A172 (cell line): Measurements from ENCODE around the gene PBX1. TPM values are rescaled to one million over a fixed set of nuclear protein-coding genes. Genes with fewer than 3 reads are reported as not detected.

Source experiments
- DNase-seq: peaks from one replicate; pipeline ENCODE4 v3.0.0-alpha.2; 2015; ENCODE audit warnings: low spot score
- total RNA-seq: library from RNA; depleted of rRNA; stranded (reverse); fragments of >200 nt; shearing (Covaris generic); gene quantifications from 2 replicates; pipeline ENCODE4 v1.2.3, GENCODE V29; 2014

Gene PBX1
- total RNA-seq, 1 experiment from 2014 or later: 10.0 TPM

DNA sequence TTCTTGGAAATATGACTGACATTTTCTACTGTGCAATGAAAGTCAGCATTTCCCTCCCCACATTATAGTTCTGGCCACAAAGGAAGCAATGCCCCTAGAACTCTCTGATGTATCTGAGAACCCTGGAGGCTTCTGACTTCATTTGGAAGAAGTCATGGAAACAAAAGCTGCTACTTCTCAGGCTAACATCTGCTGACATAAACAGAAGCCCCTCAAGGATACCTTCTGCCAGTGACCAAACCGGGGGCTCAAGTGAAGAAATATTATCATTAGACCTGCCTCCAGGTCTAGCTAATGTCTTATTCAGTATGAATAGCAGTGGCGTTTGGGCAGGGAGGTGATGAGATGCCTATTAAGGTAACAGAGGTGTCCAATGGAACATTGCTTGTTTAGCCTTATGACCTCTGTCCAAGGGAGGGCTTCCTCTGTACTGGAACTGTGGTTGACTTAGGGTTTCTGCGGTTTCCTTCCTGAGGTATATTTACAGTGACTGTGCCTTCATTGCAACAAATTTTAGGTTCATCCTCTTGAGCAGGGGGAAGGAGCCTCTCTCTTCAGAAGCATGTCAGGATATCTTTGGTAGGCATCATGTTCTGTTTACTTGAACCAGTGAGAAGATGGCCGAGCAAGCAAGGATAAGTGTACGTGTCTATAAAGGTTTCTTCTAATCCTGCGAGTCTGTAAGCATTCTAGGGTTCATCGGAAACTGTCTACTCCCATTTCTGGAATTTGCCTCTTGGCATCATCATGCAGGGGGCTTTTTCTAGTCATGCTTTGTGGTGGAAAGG lies 161.7 kb downstream of the PBX1 start:
- DNase-seq: no peak

DNA sequence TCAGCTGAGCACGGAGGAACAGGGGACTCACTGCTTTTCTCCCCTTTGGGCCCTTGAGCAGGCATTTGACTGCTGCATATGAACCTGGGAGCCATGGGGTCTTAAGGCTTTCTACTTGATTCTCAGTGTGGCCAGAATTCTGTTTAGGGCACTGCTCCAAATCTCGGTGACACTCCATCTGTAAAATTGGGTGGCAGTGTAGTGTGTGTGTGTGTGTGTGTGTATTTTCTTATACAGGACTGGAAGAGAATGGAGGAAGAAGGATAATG lies 162.2 kb downstream of the PBX1 start:
- no peak for DNase-seq

GRCh38 chr1:164723296-164723798 lies 164.4 kb downstream of the PBX1 start:
- DNase-seq: no peak

GRCh38 chr1:164725401-164725800 lies 166.4 kb downstream of the PBX1 start:
- DNase-seq: no peak

GRCh38 chr1:164726235-164726634 lies 167.3 kb downstream of the PBX1 start:
- DNase-seq: no peak

- DNase-seq: no peak
These were observed 169.7 kb downstream of the PBX1 start for GRCh38 chr1:164728719-164729118.

DNA sequence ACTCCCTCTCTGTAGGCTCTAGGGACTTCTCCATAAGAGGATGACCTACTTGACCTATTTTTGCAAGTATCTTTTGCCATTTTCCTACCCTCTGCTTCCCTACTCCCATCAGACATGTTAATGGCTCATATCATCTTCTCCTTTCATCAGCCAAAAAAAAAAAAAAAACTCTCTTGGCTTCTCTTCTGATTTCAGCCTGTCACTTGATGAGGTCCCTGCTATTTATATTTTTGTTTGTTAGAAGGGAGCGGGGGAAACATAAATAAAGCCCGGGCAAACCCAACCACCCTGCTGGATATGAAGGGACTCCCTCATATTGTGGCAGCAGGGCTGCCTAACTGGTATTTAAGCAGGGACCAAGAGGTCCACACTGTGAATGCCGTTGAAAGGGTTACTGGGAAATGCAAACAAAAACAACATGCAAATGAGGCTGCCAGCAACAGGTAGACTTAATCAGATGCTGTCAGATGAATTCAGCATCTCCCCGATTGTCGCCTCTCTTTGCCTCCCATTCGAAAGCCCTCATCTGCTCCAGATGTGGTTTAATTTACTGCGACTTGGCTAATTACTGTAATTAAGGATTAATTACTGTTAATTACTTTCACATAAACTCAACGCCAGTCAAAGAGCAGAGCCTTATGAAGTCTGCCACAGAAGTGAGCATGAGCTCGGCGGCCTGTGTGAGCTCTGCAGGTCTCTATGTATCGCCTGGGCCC lies 172.3 kb downstream of the PBX1 start:
- DNase-seq: no peak

DNA sequence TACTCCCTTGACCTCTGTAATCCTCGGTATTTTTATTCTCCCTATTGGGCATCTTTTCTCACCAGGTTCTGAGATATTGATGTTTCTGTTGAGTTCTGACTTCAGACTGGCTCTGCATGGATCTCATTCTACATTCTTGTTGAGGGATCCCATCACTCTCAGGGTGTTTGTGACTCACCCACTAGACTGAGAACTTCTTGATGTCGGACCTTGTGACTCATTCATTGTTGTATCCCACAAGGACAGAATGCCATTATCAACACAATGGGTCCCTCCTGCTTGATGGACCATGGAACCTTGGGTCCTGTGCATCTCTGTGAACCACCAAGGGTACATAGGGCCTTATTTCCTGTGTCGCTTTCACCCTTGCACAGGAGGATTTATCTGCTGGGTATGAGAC lies 174.1 kb downstream of the PBX1 start:
- peak; percentile 70 for DNase-seq

- no peak for DNase-seq
These were observed 174.8 kb downstream of the PBX1 start for GRCh38 chr1:164733734-164734133.

DNA sequence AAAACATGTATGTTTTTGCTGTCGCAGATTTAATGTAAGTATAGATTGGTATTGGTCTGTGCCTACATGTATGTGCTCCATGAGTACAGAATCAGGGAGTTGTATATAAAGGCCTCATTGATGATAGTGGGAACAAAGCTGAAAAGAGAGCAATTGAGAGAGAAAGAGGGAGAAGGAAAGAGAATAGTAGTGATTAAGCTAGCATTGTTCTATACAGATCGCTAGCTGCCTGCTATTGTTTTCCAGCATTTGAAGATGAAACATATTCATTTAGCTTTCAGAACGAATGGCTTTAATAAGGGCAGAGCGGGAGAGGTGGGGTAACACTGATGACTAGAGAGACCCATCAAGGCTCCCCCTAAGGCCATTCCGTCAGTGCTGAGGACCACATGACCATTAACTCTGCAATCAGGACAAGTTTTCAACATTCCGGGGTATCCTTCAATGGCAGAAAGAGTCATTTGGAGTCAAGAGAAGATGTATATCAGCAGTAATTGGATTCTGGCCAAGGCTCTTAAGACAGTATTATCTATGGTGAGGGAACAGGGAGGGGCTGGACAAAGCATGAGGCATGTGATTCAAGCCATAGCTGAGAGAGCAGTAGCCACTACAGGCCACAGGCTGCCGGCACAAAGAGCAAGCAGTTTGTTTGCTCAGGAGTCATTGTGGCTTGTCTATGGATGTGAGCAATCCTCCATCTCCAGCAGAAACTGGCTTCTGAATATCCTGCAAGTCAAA lies 176.5 kb downstream of the PBX1 start:
- DNase-seq: peak; percentile 66

DNA sequence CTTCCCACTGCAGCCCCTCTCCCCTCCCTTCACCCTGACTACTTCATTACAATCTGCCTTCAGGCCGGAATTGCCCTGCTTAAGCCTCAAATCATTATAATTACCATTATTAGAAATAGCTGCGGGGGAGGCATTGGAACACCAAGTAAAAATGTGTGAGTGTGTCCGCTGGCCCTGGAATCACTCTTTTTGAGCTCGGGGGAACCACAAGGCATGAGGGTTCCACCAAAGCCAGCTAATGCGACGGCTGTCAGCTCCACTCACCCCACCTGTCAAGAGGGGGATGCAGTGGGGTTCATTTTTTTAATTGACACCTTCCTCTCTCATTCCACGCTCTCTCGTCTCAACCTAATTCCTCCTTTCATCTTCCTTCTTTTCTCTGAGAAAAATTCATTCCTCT lies 177.2 kb downstream of the PBX1 start:
- DNase-seq: no peak

DNA sequence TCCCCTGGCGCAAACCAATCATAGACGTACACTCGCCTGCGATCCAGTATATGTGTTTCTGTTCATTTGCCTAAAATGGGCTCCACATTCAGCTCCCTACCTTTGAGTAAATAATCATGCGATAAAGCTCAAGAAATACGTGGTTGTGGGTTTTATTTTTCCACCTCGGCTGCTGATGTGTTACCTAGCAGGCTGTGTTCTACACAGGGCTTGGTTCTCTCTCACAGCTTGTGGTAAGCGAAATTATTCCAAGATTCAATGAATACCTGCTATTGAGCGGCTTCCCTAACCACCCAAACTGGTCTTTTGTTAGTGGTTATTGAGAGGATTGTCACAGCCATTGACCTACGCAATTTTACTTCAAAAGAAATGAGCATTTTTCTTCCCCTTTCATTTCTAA lies 180.2 kb downstream of the PBX1 start:
- DNase-seq: no peak

DNA sequence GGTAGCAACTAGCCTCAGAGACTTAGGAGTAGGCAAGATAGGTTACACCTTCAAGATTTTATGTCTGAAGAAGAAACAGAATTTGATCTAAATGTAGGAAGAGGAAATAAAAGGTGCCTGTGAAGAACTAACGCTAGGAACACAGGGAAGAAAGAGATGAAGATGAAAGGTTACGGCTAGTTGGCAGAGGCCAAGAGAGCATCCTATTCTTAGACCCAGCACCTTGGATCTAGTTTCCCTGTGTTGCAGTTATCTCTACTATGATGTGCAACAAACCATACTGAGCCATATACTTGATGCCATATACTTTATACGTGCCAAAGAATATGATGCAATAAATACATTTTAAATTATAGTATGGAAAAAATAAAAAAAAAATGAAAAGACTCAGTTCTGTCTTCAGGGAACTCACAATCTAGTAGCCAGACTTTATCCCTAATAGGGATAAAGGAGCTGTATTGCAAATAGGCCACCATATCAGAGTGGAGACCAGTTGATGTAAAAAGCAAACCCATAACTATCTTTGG lies 181.1 kb downstream of the PBX1 start:
- DNase-seq: no peak

- DNase-seq: no peak
These were observed 183.8 kb downstream of the PBX1 start for GRCh38 chr1:164742745-164743144.

- DNase-seq: no peak
These were observed 185.0 kb downstream of the PBX1 start for GRCh38 chr1:164743976-164744375.

DNA sequence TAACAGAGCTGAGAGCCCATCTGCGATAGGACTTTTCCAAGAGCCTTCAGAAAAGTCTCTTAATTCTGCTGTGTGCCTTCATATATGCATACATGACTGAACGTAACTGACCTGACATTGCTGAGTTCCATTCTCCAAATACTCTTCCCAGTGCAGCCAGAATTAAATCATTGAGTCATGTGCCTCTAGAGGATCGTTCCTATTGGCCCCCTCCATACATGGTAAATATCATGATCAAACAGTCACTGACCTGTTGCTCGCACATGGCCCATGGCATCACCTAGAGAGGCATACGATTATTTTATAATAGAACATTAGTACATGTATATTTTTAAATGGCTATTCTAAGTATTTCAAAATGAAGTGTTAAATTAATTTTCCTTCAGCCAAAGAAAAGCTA lies 186.8 kb downstream of the PBX1 start:
- DNase-seq: no peak

DNA sequence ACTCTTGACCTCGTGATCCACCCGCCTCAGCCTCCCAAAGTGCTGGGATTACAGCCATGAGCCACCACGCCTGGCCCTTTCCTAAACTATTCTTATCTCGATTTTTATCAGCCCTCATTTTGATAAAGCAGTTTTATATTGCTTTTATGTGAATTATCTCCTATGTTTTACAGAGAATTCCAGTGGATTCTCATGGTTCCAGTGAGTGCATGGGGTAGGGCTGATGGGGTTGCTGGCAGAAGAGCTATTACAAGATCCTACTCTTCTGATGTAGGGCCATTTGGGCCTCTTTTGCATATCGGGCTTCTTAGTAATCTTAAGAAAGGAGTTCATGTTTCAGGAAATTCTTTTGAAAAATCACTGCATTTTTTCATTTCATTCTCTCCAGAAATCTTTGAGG lies 187.6 kb downstream of the PBX1 start:
- DNase-seq: no peak

- DNase-seq: peak; percentile 58
These were observed 189.4 kb downstream of the PBX1 start for GRCh38 chr1:164748253-164748899.

DNA sequence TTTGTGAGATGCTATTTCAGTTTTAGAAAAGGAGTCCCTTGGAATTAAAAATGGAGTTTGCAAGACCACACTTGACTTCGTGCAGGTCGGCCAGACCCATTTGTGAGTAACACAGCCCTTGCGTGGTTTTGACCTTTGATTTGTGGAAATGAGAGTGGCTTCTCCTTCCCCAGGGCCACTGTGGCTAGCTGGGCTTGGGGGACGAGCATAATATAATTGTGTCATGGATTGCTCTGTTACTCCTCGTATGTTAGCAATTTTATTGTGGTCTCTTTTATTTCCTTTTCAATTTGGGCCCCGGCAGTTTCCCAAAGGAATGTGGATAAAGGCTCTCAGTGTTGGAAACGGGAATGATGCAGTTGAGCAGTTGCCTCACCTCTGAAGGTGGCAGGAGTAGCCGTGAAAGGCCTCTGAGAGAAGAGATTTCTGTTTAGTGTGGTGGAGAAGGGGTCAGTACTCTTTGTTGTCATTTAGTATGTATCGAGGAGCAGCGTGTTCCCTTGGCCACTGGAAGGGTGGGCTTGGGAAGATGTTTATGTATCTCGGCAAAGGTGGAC lies 194.6 kb downstream of the PBX1 start:
- DNase-seq: no peak

GRCh38 chr1:164754088-164754600 lies 195.2 kb downstream of the PBX1 start:
- no peak for DNase-seq

DNA sequence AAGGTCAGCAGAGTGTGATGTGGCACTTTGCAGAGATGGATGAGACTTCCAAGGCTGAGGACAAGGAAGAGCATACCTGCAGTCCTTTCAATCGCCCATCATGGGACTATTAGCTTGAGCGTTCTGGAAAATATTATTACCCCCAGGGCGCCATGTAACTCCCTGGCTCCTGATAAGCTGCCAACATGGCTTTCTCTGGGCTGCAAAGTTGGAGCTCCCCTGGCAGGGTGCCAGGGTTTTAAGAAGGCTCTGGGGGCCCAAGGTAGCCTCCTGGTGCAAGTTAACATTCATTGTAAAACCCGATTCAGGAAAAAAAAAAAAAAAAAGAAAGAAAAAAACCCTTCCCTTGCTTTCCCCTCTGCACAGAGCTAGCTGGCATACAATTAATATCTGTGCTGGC lies 196.7 kb downstream of the PBX1 start:
- no peak for DNase-seq
